ENCODE results near the gene MYOG.
A peak's percentile ranks its signal among the peaks of the same experiment; 100 is the strongest.

MYOG gene

GRCh38 chr1:203117611-203118575 is 32.1 kb upstream of the MYOG start:
- no peak for DNase-seq

DNA sequence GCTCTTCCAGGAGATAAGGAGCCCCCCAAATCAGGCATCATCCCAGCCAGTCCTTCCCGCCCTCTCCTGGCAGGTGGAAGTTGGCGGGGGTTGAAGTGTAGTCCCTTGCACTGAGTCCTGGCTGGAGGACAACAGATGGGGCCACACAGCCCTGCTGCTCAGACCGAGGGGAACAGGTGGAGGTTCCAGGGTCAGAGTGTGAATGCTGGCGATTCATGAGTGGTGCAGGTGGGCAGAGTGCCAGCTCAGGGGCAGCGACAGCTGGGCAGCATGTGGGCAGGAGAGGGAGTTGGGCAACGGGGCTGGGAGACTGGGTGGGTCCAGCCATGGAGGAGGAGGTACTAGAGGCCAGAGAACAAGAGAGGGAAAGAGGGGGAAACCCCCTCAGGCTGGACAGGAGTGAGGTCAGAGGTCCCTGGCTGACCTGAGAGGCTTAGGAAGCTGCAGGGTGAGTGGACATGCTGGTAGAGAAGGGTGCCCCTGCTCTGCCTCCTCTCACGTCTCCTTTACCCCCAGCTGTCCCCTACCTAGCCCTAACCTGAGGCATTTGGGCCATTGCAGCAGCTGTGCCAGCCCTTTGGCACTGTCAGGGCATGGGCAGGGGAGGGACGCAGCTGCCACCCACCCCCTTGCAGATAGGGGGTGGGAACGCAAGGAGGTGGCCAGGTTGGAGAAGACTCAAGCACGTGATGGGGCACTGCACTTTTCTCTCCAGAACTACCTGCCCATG is 30.4 kb upstream of the MYOG start:
- peak; percentile 65 for DNase-seq

- no peak for DNase-seq
These were observed 28.4 kb upstream of the MYOG start for GRCh38 chr1:203114202-203114601.

- no peak for DNase-seq
These were observed 27.5 kb upstream of the MYOG start for GRCh38 chr1:203113308-203113707.

GRCh38 chr1:203112475-203112874 is 26.7 kb upstream of the MYOG start:
- DNase-seq: no peak

- no peak for DNase-seq
These were observed 19.1 kb upstream of the MYOG start for GRCh38 chr1:203104789-203105390.

DNA sequence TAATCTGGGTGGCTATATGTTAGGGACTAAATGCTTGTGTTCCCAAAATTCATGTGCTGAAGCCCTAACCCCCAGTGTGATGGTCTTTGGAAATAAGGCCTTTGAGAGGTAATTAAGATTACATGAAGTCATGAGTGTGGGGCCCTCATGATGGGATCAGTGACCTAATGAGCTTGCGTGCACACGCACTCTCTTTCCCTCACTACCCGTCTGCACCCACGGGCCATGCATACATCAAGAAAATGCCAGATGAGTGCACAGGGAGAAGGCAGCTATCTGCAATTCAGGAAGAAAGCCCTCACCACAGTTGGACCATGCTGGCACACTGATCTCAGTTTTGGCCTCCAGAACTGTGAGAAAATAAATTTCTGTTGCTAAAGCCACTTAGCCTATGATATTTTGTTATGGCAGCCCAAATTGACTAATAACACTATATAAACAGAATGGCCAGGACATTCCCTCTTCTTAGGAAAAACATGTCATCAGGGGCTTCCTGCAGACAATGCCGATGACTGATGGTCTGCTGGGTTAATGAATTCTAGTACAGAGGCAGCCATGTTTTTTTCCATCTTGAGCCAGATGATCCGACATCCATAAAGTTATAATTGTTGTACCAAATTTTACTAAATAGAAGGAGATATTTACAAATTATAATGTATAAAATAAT is 18.1 kb upstream of the MYOG start:
- DNase-seq: no peak

GRCh38 chr1:203103216-203103615 is 17.4 kb upstream of the MYOG start:
- peak; percentile 72 for DNase-seq

DNA sequence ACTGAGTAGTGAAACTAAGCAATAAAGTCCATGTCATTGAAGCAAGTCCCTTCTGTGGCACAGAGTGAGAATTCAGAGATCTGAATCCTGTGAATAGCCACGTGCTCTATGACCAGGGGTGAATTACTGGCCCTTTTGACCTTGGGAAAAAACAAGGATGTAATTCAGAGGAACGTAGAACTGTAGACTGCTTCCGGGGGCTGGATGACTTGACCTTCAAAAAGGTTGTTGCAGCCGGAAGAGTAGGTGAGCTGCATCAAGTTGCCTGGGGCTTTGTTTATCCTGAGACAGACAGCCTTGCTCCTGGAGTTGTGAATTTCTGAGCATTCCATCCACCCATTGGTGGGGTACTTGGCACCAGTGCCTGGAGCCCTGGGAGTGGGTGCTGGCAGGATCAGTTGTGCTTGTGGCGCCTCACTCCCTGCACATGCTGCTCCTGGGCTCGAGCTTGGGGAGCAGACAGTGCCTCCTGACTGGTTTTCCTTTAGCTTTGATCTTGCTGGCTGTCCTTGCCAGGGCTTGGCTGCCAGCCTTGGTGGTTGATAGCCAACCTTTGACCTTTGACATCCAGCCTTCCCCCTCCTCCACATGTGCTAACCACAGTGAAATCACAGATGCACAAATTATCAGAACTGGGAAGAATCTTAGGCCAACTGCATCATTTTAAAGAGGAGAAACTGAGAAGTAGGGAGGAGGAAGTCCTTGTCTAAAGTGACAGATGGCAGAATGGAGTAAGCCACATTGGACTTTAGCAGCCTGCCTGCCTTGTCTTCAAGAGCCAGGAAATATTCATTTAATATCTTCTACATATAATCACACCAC is 16.2 kb upstream of the MYOG start:
- peak; percentile 48 for DNase-seq

GRCh38 chr1:203100516-203100869 is 14.7 kb upstream of the MYOG start:
- no peak for DNase-seq

DNA sequence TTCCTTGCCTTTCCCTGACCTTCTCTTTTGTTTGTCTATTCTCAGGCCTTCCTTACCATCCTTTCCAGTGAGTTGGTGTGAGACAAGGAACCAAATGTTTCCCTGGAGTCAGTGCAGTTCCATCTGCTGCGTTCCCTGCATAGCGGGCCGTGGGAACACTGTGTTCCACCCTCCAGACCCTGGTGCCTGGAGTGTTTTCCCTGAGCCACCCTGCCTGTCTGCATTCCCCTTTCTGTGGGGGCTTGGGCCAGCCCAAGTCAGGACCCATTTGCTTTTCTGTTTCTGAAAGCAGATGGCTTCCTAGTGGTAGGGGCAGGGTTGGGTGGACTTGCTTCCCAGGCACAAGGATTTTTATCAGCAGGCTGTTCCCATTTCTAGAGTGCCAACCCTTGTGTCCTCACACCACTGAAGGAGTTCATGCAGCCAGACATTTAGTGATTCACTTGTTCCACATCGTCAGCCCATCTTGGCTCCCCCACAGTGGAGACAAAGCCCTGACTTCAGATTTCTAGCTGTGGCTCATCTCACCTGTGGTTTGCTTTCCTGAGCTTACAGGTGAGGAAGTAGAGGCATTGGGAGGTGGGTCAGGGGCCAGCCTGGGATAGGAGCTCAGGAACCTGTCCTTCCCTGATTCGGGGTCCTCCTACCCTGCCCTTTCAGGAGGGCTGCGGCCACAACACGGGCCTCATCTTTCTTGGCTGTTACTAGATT is 14.1 kb upstream of the MYOG start:
- DNase-seq: no peak

DNA sequence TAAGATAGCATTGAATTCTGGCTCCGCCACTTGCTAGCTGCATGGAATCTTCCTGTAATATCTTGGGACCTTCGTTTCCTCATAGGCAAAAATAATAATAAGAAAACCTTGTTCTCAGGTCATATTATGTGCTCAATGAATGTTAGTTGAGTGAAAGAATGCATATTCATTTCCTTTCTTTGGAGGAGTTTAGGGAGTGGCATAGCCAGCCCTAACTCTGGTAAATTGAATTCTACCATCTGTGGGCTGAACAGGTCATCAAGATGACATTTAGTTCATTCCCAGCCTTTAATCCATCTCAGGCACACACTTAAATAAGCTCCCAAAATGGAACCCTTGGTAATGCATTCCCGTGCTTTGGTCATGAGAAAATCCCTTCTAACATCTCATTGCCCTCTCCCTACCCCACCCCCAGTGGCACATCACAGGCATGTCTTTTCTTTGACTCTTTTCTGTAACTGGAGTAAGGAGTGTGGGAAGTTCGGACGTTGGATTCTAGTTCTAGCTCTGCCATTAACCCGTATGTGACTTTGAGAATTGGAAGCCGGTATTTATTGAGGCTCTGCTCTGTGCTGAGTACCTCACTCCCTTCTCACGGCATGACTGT is 13.2 kb upstream of the MYOG start:
- DNase-seq: no peak

GRCh38 chr1:203098445-203098844 is 12.6 kb upstream of the MYOG start:
- no peak for DNase-seq

- no peak for DNase-seq
These were observed 11.2 kb upstream of the MYOG start for GRCh38 chr1:203097001-203097400.

- DNase-seq: peak; percentile 66
These were observed 10.8 kb upstream of the MYOG start for GRCh38 chr1:203096566-203096965.

DNA sequence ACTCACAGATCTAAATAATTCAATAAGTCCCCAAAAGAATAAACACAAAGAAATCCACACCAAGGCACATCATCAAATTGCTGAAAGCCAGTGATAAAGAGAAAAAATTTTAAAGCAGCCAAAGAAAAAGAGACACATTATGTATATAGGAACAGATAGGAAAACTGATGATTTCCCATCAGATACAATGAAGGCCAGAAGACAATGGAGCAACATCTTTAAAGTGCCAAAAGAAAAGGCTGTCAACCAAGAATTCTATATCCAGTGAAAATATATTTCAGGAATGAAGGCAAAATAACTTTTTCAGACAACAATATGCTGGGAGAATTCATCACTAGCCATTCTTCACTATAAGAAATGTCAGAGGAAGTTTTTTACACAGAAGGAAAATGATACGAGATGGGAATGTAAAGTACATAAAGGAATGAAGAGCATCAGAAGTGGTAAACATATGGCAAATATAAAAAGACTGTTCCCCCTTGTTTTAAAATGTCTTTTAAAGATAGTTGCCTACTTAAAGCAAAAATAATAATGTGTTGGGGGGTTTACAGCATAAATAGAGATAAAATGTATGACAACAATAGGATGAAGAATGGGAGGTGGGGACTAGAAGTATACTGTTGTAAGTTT is 9.4 kb upstream of the MYOG start:
- no peak for DNase-seq

DNA sequence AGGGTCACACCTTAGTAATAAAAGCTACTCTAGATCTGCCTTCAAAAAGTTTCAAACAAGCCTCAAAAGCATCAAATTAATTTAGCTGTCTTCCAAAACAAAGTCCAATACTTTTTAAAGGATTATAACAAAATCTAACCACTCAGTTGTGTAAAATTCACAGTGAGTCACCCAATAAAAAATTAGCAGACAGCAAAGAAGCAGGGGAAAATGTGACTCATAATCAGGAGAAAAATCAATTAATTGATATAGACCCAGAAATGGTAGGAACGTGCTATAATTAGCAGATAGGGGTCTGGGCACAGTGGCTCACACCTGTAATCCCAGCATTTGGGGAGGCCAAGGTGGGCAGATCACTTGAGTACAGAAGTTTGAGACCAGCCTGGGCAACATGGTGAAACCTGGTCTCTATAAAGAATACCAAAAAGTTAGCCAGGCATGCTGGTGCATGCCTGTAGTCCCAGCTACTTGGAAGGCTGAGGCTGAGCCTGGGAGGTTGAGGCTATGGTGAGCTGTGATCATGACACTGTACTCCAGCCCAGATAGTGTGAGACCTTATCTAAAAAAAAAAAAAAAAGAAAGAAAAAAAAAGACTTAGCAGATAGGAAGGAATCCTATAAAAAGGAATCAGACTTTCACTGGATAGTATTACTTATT is 8.1 kb upstream of the MYOG start:
- DNase-seq: no peak

DNA sequence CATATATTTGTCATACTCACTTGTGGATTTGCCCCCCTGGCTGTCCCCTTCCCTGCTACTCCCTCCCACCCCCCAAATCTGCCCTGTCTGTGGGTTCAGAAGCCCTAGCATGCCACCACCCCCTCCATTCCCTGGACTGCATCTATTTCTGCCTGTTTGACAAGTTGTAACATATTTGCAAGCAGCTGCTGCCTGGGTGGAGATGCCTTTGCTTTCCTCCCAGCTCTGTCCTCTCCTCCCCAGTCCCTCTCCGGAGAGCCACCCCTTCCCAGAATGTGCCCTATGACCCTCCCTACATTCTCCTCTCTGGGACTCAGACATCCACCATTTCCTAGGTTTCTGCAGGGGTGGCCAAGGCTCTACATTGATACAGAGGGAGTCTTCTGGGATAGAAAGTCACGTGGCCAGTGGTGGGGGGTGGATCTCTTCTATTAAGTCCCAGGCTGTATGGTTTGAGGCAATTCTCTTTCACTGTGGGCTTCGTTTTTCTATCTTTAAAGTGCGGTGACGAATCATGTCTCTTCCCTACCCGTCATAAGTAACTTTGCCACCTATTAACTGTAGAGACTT is 6.0 kb upstream of the MYOG start:
- no peak for DNase-seq

GRCh38 chr1:203091199-203091477 is 5.3 kb upstream of the MYOG start:
- DNase-seq: no peak

Data from NCI-H2171 treated with DMSO at 0.1 percent for 48 hours (cell line).